ENCODE data around the gene PKIB. TPM values are rescaled to one million over a fixed set of nuclear protein-coding genes. Genes with fewer than 3 reads are reported as not detected.

Gene PKIB
- total and polyA plus RNA-seq, 4 donors: 2.5 to 5.1 (median 3.0) TPM

GRCh38 chr6:122714059-122714458 lies 103.9 kb downstream of the PKIB start (continued):
- no peak for TF ChIP-seq ATF3 (IDR thresholded peaks at IDR 0.05)

GRCh38 chr6:122715725-122716124 lies 105.5 kb downstream of the PKIB start:
- Histone ChIP-seq H3K27me3 (ENCODE audit: control insufficient read depth in 4 of 4, insufficient read depth in 4 of 4, low read length in 3 of 4) (no peaks in the 10 kb centered on the region), H3K27ac (ENCODE audit: low read depth in 1 of 2, low read length in 2 of 2) (no peak overlapping the region), H3K4me3 (ENCODE audit: low read depth in 1 of 3, low read length in 3 of 3) (no peak overlapping the region), H3K36me3 (ENCODE audit: control insufficient read depth in 4 of 4, insufficient read depth in 3 of 4, low read depth in 1 of 4, low read length in 3 of 4) (no peaks in the 10 kb centered on the region), H3K9me3 (ENCODE audit: control insufficient read depth in 4 of 4, low read length in 3 of 4) (no peaks in the 10 kb centered on the region), H3K4me1 (ENCODE audit: control insufficient read depth in 4 of 4, insufficient read depth in 4 of 4, low read length in 3 of 4) (no peaks in the 10 kb centered on the region), H3K9ac (ENCODE audit: low read depth in 1 of 2, low read length in 2 of 2) (no peak overlapping the region)
- WGBS: 81% methylated on average over 2 of the region's 2 CpGs
- no peak for DNase-seq (ENCODE audit: low spot score)
- no peak for TF ChIP-seq NR2F2 (IDR thresholded peaks at IDR 0.05)
- TF ChIP-seq MAX (IDR thresholded peaks at IDR 0.05): no peak
- no peak for TF ChIP-seq JUND (IDR thresholded peaks at IDR 0.05)
- no peak for TF ChIP-seq FOXA2 (IDR thresholded peaks at IDR 0.05)
- TF ChIP-seq GABPA (IDR thresholded peaks at IDR 0.05 in 1 of 2, conservative IDR thresholded peaks at IDR 0.05 in 1 of 2): no peak
- TF ChIP-seq ATF3 (IDR thresholded peaks at IDR 0.05): no peak
- no peak for TF ChIP-seq RAD21 (IDR thresholded peaks at IDR 0.05)
- TF ChIP-seq EGR1 (IDR thresholded peaks at IDR 0.05; ENCODE audit: low read depth in 2 of 2): no peak
- no peak for TF ChIP-seq REST (IDR thresholded peaks at IDR 0.05)
- no peak for TF ChIP-seq ZBTB33 (IDR thresholded peaks at IDR 0.05)
- no peak for TF ChIP-seq TAF1 (conservative IDR thresholded peaks at IDR 0.05)
- TF ChIP-seq RXRA (IDR thresholded peaks at IDR 0.05): no peak
- no peak for TF ChIP-seq SP1 (IDR thresholded peaks at IDR 0.05)
- no peak for TF ChIP-seq FOXA1 (IDR thresholded peaks at IDR 0.05)

- H3K9ac ChIP-seq (ENCODE audit: low read depth in 1 of 2, low read length in 2 of 2): no peak overlapping the region
- H3K27me3 ChIP-seq (ENCODE audit: control insufficient read depth in 4 of 4, insufficient read depth in 4 of 4, low read length in 3 of 4): no peaks in the 10 kb centered on the region
- no peaks in the 10 kb centered on the region for H3K36me3 ChIP-seq (ENCODE audit: control insufficient read depth in 4 of 4, insufficient read depth in 3 of 4, low read depth in 1 of 4, low read length in 3 of 4)
- no peaks in the 10 kb centered on the region for H3K9me3 ChIP-seq (ENCODE audit: control insufficient read depth in 4 of 4, low read length in 3 of 4)
- no peak overlapping the region for H3K4me3 ChIP-seq (ENCODE audit: low read depth in 1 of 3, low read length in 3 of 3)
- H3K27ac ChIP-seq (ENCODE audit: low read depth in 1 of 2, low read length in 2 of 2): no peak overlapping the region
- DNase-seq (ENCODE audit: low spot score): no peak
- 64% methylated on average over 2 of the region's 2 CpGs for WGBS
- no peaks in the 10 kb centered on the region for H3K4me1 ChIP-seq (ENCODE audit: control insufficient read depth in 4 of 4, insufficient read depth in 4 of 4, low read length in 3 of 4)
- TF ChIP-seq ZBTB33 (IDR thresholded peaks at IDR 0.05) (no peak), HNF4G (IDR thresholded peaks at IDR 0.05) (no peak), REST (IDR thresholded peaks at IDR 0.05) (no peak), FOXA1 (IDR thresholded peaks at IDR 0.05) (no peak), RXRA (IDR thresholded peaks at IDR 0.05) (no peak), RAD21 (IDR thresholded peaks at IDR 0.05) (no peak), GABPA (IDR thresholded peaks at IDR 0.05 in 1 of 2, conservative IDR thresholded peaks at IDR 0.05 in 1 of 2) (no peak), FOXA2 (IDR thresholded peaks at IDR 0.05) (no peak), ATF3 (IDR thresholded peaks at IDR 0.05) (no peak), TAF1 (conservative IDR thresholded peaks at IDR 0.05) (no peak), JUND (IDR thresholded peaks at IDR 0.05) (no peak)
Measured at GRCh38 chr6:122717350-122717749, 107.1 kb downstream of the PKIB start.
